ENCODE results near the gene MED10. TPM values are rescaled to one million over a fixed set of nuclear protein-coding genes. Genes with fewer than 3 reads are reported as not detected.

The MED10 gene
- total and polyA plus RNA-seq, 2 donors (not counting 3 experiments of a cell fraction or from before 2014, with no cell fraction given), result 55.6 to 56.3 TPM

GRCh38 chr5:6370580-6370979 lies 7.8 kb downstream of the MED10 start:
- no peak for DNase-seq (ENCODE audit: low read depth, low spot score)
- Histone ChIP-seq H3K4me2 (ENCODE audit: insufficient read depth, low read length) (no peak overlapping the region), H3K9me1 (replicated peaks; ENCODE audit: control insufficient read depth, extremely low read depth, insufficient read depth, low read length) (no peaks in the 10 kb centered on the region), H3K4me1 (ENCODE audit: control insufficient read depth, extremely low read depth, insufficient read depth, low read length) (peaks cover 28% of the 10 kb centered on the region), H3K36me3 (ENCODE audit: control insufficient read depth in 2 of 2, extremely low read depth in 1 of 2, insufficient read depth in 2 of 2, low read length in 2 of 2) (peaks cover 24 to 31% of the 10 kb centered on the region in 2 experiments), H3K79me2 (ENCODE audit: control insufficient read depth, insufficient read depth, low read length) (peaks cover 21% of the 10 kb centered on the region), H2AFZ (ENCODE audit: low read depth, low read length) (no peak overlapping the region), H3K27me3 (ENCODE audit: control insufficient read depth in 2 of 2, insufficient read depth in 2 of 2, low read length in 2 of 2) (no peaks in the 10 kb centered on the region), H3K9ac (replicated peaks; ENCODE audit: extremely low read depth, insufficient read depth, low read length) (no peak overlapping the region), H3K9me3 (replicated peaks; ENCODE audit: control insufficient read depth, insufficient read depth, low read length) (no peaks in the 10 kb centered on the region), H4K20me1 (replicated peaks; ENCODE audit: control insufficient read depth, extremely low read depth, insufficient read depth, low read length) (no peaks in the 10 kb centered on the region), H3K27ac (ENCODE audit: insufficient read depth, low read depth, low read length) (no peak overlapping the region), H3K4me3 (replicated peaks in 1 of 3; ENCODE audit: insufficient read depth in 1 of 3, low read depth in 1 of 3, low read length in 3 of 3) (no peak overlapping the region)
- TF ChIP-seq EZH2 (IDR thresholded peaks at IDR 0.05; ENCODE audit: borderline replicate concordance, low read depth, low read length, severe bottlenecking) (no peak), FOS (IDR thresholded peaks at IDR 0.05; ENCODE audit: borderline replicate concordance, insufficient read depth, low read length) (no peak), POLR2A (IDR thresholded peaks at IDR 0.05; ENCODE audit: low read depth, low read length) (no peak), JUN (IDR thresholded peaks at IDR 0.05; ENCODE audit: borderline replicate concordance, insufficient read depth, insufficient read length, low read depth) (no peak), POLR2AphosphoS5 (IDR thresholded peaks at IDR 0.05; ENCODE audit: insufficient read depth, low read depth, low read length) (no peak), MAX (IDR thresholded peaks at IDR 0.05; ENCODE audit: insufficient read depth, insufficient read length) (no peak), GATA2 (IDR thresholded peaks at IDR 0.05; ENCODE audit: insufficient read depth, insufficient read length, low read depth, low read length) (no peak), MYC (IDR thresholded peaks at IDR 0.05; ENCODE audit: low read depth, low read length) (no peak)
- TF ChIP-seq, protein P1, sequence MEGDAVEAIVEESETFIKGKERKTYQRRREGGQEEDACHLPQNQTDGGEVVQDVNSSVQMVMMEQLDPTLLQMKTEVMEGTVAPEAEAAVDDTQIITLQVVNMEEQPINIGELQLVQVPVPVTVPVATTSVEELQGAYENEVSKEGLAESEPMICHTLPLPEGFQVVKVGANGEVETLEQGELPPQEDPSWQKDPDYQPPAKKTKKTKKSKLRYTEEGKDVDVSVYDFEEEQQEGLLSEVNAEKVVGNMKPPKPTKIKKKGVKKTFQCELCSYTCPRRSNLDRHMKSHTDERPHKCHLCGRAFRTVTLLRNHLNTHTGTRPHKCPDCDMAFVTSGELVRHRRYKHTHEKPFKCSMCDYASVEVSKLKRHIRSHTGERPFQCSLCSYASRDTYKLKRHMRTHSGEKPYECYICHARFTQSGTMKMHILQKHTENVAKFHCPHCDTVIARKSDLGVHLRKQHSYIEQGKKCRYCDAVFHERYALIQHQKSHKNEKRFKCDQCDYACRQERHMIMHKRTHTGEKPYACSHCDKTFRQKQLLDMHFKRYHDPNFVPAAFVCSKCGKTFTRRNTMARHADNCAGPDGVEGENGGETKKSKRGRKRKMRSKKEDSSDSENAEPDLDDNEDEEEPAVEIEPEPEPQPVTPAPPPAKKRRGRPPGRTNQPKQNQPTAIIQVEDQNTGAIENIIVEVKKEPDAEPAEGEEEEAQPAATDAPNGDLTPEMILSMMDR (IDR thresholded peaks at IDR 0.05; ENCODE audit: extremely low read depth in 1 of 2, insufficient read depth in 1 of 2, low read depth in 1 of 2, low read length in 2 of 2), result no peak
- ChIA-PET CTCF (no interaction called here), POLR2A (no interaction called here)
- BruUV-seq (replicated peaks), result no TSS peak
- no peak for FAIRE-seq
- intact Hi-C loops (cut with micrococcal nuclease) (loop anchor here (10.0 kb wide), 2 partner anchors 214 to 876 kb away; no protein-coding TSS in a partner anchor), dilution Hi-C loops (cut with MboI; ENCODE audit: extremely low pct_ligation_motif_present, low sequenced_read_pairs) (no loop called here)

Data from endothelial cell of umbilical vein (primary cell).